ENCODE results near the gene ERP44.
"Not testable (repeated sequence)": the region's sequence is repeated elsewhere in the genome, so short reads cannot be mapped to it uniquely, and the experiment has no call there.

The ERP44 gene

DNA sequence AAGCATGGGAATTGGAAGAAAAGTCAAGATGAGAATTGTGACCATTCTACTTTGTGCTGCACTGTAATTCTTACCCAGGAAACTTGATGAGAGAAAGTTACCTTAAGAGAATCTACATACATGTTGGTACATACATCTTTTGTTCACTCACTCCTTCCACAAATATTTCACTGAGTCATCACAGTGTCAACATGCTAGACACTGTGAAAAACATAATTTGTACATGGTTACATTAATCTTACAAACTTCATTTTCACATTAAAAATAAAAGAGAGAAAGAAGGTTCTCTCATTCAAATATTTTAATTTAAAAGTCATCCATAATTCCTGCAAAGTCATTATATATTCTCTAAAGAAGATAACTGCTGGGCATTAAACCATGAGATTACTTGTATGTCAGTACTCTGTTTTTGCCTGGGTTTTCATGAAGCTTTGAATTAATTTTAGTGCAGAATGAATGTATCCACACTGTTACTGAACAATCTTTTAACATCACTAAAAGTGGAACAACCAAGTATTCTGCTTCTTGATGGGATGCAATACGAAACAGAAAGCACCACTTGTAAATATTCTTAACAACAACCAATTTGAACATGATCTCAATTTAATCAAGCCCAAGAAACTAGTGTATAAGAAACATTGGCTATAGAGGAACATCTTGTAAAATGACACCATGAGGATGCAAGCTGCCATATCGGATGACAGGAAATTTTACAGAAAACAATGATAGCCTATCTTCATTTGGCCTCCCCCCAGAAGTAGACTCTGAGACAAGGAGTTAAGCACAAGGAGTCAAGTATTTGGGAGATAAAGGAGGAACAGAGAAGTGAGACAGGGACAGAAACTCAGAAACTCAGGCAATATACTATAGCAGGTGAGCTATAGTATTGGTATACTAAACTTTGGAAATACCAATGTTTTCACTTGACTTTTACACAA, 28.4 kb downstream of the ERP44 start:
- in situ Hi-C loops (cut with HindIII; ENCODE audit: low sequenced_read_pairs) = no loop called here

DNA sequence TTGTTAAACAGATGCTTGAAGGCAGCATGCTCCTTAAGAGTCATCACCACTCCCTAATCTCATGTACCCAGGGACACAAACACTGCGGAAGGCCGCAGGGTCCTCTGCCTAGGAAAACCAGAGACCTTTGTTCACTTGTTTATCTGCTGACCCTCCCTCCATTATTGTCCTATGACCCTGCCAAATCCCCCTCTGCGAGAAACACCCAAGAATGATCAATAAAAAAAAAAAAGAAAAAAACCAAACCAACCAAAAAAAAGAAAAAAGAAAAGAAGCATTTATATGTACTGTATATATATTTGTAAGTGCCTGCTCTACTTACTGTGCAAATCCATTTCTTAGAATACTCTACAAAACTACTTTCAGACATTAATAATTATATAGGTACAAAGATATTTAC, 29.7 kb downstream of the ERP44 start:
- in situ Hi-C loops (cut with HindIII; ENCODE audit: low sequenced_read_pairs) = not testable (repeated sequence)

DNA sequence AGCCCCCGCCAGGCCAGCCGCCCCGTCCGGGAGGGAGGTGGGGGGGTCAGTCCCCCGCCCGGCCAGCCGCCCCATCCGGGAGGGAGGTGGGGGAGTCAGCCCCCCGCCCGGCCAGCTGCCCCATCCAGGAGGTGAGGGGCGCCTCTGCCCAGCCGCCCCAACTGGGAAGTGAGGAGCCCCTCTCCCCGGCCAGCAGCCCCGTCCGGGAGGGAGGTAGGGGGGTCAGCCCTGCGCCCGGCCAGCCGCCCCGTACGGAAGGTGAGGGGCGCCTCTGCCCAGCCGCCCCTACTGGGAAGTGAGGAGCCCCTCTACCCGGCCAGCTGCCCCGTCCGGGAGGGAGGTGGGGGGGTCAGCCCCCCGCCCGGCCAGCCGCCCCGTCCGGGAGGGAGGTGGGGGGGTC, 30.8 kb downstream of the ERP44 start:
- in situ Hi-C loops (cut with HindIII; ENCODE audit: low sequenced_read_pairs) = not testable (repeated sequence)

GRCh38 chr9:100066539-100066938, 32.3 kb downstream of the ERP44 start:
- in situ Hi-C loops (cut with HindIII; ENCODE audit: low sequenced_read_pairs) = no loop called here

DNA sequence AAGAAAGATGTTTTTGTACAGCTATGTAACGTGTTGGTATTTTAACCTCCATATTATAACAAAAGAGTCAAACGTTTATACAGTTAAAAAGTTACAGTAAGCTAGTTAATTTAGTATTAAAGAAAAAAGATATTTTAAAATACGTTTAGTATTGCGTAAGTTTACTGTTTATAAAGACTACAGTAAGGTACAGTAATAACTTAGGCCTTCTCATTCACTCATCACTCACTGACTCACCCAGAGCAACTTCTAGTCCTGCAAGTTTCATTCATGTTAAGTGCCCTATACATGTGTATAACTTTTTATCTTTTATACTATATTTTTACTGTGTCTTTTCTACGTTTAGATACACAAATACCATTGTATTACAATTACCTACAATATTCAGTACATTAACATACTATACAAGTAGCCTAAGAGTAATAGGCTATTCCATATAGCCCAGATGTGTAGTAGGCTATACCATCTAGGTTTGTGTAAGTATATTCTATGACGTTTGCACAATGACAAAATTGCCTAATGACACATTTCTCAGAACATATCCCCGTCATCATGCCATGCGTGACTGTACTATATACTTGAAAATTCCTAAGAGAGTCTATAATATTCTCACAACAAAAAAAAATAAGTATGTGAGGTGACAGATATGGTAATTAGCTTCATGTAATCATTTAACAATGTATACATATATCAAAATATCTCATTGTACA, 33.8 kb downstream of the ERP44 start:
- in situ Hi-C loops (cut with HindIII; ENCODE audit: low sequenced_read_pairs) = no loop called here

DNA sequence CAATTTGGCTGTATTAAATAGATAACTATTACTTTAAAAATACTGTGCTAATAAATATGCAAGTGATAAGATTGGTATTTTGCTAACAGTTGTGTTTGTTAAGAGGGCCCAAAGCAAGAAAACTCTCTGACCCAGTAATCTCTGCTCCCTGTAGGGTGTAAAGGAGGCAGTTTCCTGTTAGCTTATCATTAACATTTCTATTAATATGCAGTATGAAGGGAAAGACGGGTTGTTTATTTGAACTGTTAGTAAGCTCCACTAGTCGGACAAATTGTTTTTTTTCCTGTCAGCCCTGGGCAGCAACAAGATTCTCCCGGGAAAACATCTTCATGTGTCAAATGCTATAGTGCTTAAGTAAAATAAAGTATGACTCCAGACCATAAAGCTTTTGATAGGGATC, 35.6 kb downstream of the ERP44 start:
- in situ Hi-C loops (cut with HindIII; ENCODE audit: low sequenced_read_pairs) = no loop called here

- in situ Hi-C loops (cut with HindIII; ENCODE audit: low sequenced_read_pairs) = not testable (repeated sequence)
These were observed 36.1 kb downstream of the ERP44 start for GRCh38 chr9:100062683-100063082.

- in situ Hi-C loops (cut with HindIII; ENCODE audit: low sequenced_read_pairs) = no loop called here
These were observed 39.9 kb downstream of the ERP44 start for GRCh38 chr9:100058699-100059579.

DNA sequence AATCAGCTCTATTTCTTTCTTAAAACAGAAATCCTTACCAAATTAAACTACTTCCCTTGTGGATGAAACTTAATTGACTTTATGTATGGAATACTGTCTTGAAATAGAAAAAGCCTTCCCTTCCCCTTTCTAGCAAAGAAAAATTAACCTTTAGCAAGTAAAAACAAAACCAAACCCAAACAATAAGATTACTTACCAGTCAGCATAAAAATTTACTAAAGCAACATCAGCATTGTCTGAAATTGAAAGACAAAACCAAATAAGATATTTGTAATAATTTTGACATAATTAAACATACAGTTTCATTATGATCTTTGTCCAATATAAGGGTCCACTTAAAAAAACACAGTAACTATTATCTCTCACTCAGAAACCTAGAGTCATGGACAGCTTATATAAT, 41.2 kb downstream of the ERP44 start:
- in situ Hi-C loops (cut with HindIII; ENCODE audit: low sequenced_read_pairs) = no loop called here

DNA sequence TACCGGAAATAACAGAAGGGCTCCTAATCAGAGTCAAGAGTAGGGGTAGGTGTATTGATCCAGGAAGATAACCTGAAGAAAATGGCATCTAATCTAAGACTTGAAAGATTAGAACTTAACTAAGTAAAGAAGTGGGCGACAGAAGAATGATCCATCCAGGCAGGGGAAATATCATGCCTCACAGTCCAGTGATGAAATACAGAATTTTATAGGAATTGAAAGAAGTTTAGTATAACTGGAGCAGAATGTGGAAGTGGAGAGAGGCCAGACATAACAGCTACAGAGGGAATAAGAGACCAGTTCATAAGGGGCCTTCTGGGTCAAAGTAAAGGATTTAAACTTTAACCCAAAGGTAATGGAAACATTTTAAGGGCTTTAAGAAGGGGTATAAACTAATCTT, 42.2 kb downstream of the ERP44 start:
- in situ Hi-C loops (cut with HindIII; ENCODE audit: low sequenced_read_pairs) = no loop called here

GRCh38 chr9:100052375-100052774, 46.4 kb downstream of the ERP44 start:
- in situ Hi-C loops (cut with HindIII; ENCODE audit: low sequenced_read_pairs) = no loop called here

DNA sequence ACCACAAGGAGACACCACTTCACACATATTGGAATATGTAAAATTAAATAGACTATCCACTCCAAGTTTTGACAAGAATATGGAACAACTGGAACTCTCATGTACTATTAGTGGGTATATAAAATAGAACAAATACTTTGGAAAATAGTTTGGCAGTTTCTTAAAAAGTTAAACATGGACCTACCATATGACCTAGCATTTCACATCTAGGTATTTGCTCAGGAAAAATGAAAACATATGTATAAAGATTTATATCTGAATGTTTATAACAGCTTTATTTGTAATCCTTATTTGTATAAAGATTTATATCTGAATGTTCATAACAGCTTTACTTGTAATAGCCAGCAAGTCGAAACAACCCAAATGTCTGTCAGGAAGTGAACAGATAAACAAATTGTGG, 49.2 kb downstream of the ERP44 start:
- in situ Hi-C loops (cut with HindIII; ENCODE audit: low sequenced_read_pairs) = no loop called here

DNA sequence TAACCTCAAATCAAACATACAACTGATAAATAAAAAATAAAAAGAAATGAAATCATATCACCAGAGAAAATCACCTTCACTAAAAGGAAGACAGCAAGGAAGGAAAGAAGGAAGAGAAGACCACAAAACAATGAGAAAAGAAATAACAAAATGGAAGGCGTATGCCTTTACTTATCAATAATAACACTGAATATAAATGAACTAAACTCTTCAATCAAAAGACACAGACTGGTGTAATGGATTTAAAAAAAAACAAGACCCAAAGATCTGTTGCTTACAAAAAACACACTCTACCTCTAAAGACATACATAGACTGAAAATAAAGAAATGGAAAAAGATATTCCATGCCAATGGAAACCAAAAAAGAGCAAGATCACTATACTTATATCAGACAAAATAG, 60.3 kb downstream of the ERP44 start:
- in situ Hi-C loops (cut with HindIII; ENCODE audit: low sequenced_read_pairs) = no loop called here

GRCh38 chr9:100033877-100034551, 64.8 kb downstream of the ERP44 start:
- in situ Hi-C loops (cut with HindIII; ENCODE audit: low sequenced_read_pairs) = no loop called here

GRCh38 chr9:100030548-100030947, 68.3 kb downstream of the ERP44 start:
- in situ Hi-C loops (cut with HindIII; ENCODE audit: low sequenced_read_pairs) = no loop called here

DNA sequence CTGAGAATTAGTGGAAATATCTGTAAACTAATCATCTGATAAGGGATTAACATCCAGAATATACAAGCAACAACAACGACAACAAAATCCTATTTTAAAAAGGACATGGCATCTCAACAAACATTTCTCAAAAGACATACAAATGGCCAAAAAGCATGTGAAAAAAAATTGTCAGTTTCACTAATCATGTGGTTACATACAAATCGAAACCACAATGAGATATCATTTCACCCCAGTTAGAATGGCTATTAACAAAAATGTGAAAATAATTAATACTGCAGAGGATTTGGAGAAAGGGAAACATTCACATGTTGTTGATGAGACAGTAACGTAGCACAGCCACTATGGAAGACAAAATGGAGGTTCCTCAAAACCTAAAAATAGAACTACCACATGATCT, 69.5 kb downstream of the ERP44 start:
- in situ Hi-C loops (cut with HindIII; ENCODE audit: low sequenced_read_pairs) = no loop called here

DNA sequence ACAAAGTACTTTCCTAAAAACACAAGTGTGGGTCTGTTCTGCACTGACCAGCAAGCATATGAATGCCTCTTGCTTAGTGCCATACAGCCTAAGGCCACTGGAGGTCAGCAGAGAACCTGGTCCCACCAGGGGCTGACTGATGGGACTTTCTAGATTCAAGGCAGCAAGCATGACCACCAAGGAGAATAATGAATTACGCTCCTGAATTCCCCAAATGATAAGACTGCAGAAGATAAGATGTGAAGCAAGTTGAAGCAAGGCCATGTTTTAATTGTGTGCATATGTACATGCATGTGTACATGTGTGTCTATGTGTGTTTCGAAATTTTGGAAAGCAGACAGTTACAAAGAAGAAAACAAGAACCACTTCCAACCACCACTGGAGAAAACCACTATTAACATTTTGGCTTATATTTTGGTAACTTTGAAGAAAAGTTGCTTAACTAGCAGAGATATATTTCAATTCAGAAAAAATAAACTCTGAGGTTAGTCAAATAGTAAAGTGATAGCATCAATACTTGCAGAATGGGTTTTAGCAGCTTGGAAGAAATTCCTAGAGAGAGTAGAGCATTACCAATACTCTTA, 70.5 kb downstream of the ERP44 start:
- in situ Hi-C loops (cut with HindIII; ENCODE audit: low sequenced_read_pairs) = no loop called here

DNA sequence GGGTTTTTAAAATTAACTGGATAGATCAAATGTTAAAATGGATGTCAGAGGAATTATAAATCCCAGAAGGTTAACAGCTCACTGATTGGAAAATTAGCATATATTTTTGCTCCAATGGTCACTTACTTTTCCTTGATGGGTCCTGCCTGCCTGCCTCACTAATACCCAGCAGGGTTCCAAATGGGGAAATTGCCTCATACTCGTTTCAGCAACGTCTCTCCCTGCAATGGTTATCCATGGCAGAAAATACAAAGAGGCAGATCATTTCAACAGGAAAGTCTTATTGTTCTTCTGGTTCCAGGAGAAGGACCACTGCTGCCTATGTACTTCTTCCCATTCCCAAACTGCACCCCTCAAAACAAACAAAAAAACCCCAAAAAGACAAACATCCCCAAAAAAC, 71.3 kb downstream of the ERP44 start:
- in situ Hi-C loops (cut with HindIII; ENCODE audit: low sequenced_read_pairs) = no loop called here

GRCh38 chr9:100021931-100022330, 76.9 kb downstream of the ERP44 start:
- in situ Hi-C loops (cut with HindIII; ENCODE audit: low sequenced_read_pairs) = no loop called here

DNA sequence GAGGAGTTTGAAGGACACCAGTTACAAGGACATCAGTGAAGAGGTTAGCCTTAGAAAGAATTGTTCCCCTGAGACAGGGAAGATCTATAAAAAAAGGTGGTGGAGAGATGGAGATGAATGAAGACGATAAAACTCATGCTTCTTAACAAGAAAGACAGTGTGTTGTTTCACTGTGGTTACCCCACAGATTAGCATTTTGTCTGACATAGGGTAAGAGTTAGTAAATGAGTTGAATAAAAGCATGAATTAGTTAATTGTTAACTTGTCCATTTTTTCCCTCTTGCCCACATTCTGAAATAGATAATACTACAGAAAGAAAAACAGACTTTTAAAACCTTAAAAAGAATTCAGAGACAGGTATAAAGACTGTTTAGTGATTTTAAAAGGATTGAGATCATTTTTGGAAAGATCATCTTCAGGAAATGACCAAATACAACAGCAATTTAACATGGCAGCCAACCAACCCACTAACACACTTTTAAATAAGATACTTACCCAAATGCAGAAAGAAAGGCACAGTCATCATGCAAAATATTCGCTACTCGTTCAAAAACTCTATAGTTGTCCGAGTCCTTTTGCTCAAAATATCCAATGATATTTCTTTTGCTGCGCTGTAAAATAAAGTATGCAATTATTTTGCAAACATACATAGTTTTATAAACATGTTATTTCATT, 78.5 kb downstream of the ERP44 start:
- in situ Hi-C loops (cut with HindIII; ENCODE audit: low sequenced_read_pairs) = no loop called here
